ENCODE measurements around the gene SSRP1. TPM values are rescaled to one million over a fixed set of nuclear protein-coding genes. Genes with fewer than 3 reads are reported as not detected.

Gene SSRP1
- total and polyA plus RNA-seq, 2 of the 4 experiments (the other 2 are of a cell fraction): 106 to 146 TPM

- no peak for TF ChIP-seq MAZ (IDR thresholded peaks at IDR 0.05; ENCODE audit: borderline replicate concordance, low read depth, low read length)
- TF ChIP-seq MXI1 (IDR thresholded peaks at IDR 0.05; ENCODE audit: borderline replicate concordance, low read depth, low read length): no peak
- ATAC-seq (ENCODE audit: low read depth) (no peak), DNase-seq (no peak)
- Histone ChIP-seq H3K4ac (ENCODE audit: low read depth, low read length) (no peak overlapping the region), H2AK5ac (ENCODE audit: low read depth, low read length) (no peak overlapping the region), H3K4me1 (ENCODE audit: control insufficient read depth, insufficient read depth, low read length) (peaks cover 8% of the 10 kb centered on the region), H3K27ac (ENCODE audit: insufficient read depth, low read length) (no peak overlapping the region), H2BK5ac (ENCODE audit: low read depth, low read length, poor library complexity, severe bottlenecking) (no peak overlapping the region), H4K5ac (ENCODE audit: low read depth, low read length) (no peak overlapping the region), H3K14ac (replicated peaks; ENCODE audit: low read depth, low read length) (no peak overlapping the region), H3K79me1 (ENCODE audit: low read depth in 1 of 2, low read length in 2 of 2) (peaks cover 42 to 76% of the 10 kb centered on the region in 2 experiments), H3K27me3 (ENCODE audit: control insufficient read depth, insufficient read depth, low read length) (no peaks in the 10 kb centered on the region), H2BK20ac (ENCODE audit: low read depth, low read length) (no peak overlapping the region), H3K9me3 (ENCODE audit: control insufficient read depth, insufficient read depth, low read length) (no peaks in the 10 kb centered on the region), H3K18ac (ENCODE audit: low read depth, low read length) (no peak overlapping the region), H2AK9ac (replicated peaks; ENCODE audit: low read depth, low read length, poor library complexity) (peak overlapping the region; percentile 19), H3K9me1 (ENCODE audit: insufficient read depth, low read length) (peaks cover 14% of the 10 kb centered on the region), H3K4me2 (ENCODE audit: low read depth, low read length) (no peak overlapping the region), H3K23ac (ENCODE audit: low read depth, low read length) (no peak overlapping the region), H3K4me3 (ENCODE audit: insufficient read depth, low read depth, low read length) (no peak overlapping the region), H3K56ac (ENCODE audit: extremely low read depth, insufficient read depth, low read length) (no peak overlapping the region), H4K20me1 (ENCODE audit: insufficient read depth, low read length) (0 out of 2 replicates have a peak, but pooled peaks cover 3% of the 10 kb centered on the region), H2BK120ac (ENCODE audit: low read depth, low read length) (no peak overlapping the region), H2AFZ (replicated peaks; ENCODE audit: low read length, poor library complexity) (no peak overlapping the region), H2BK15ac (ENCODE audit: low read depth, low read length) (no peak overlapping the region), H4K8ac (ENCODE audit: low read depth in 2 of 2, low read length in 2 of 2) (no peak overlapping the region), H4K91ac (ENCODE audit: insufficient read depth, low read depth, low read length) (no peak overlapping the region), H3K36me3 (ENCODE audit: control insufficient read depth, insufficient read depth, low read length) (peaks cover 58% of the 10 kb centered on the region), H3K9ac (ENCODE audit: low read depth, low read length) (no peak overlapping the region)
- ChIA-PET POLR2A (ENCODE audit: unreplicated experiment) (no interaction called here), CTCF (no interaction called here)
- intact Hi-C loops (cut with micrococcal nuclease): no loop called here
- no TSS peak for BruUV-seq (replicated peaks)
- dilution Hi-C loops (cut with HindIII; ENCODE audit: low sequenced_read_pairs, unreplicated experiment): no loop called here
- 97% methylated on average over 14 of the region's 14 CpGs; no CpG with 5 or more reads in 1 of the 2 experiments for WGBS, 2 experiments (ENCODE audit: extremely low coverage in 2 of 2, insufficient read length in 1 of 2)
- in situ Hi-C loops (cut with MboI; ENCODE audit: low sequenced_read_pairs): no loop called here
Measured at GRCh38 chr11:57331720-57332119, 4.0 kb downstream of the SSRP1 start.
